HG03354 (cell line): ENCODE measurements around the gene NODAL.
A peak's percentile ranks its signal among the peaks of the same experiment; 100 is the strongest.
"Not testable (repeated sequence)": the region's sequence is repeated elsewhere in the genome, so short reads cannot be mapped to it uniquely, and the experiment has no call there.

Source experiments
- ATAC-seq: cut with Tn5 transposase; IDR thresholded peaks from one replicate; pipeline ENCODE4 v1.9.1; 2021; ENCODE audit warnings: mild to moderate bottlenecking; ENCODE audit not compliant: unreplicated experiment, poor library complexity, severe bottlenecking

Gene NODAL

DNA sequence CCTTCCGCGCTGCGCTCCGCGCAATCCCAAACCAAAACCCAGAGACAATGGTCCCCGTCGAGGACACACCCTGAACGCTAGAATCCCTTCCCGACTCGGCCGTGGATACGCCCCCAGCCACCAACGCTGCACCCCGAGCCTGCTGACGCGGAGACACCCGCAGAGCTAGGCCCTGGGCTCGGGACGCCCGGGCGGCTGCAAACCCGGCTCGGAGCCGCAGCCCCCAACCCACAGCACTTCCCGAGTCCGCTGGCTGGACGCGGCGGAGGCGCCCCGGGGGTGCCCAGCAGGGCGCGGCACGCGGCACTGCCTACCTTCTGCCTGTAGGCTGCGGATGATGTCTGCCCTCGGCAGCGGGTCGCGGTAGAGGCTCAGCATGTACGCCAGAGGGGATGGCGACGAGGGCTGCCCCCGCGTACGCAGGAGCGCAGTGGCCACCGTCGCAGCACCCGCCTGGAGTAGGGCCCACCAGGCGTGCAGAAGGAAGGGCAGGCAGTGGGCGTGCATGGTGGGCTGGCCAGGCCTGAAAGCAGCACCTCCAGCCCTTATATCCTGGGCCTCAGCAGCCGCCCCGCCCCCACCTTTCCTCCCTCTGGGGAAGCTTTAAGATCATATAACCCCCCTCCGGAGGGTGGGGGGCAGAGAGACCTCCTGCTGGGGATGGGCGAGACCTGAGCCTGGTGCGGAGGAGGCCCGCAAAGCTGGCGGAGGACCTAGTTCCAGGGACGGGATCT, at the start of gene NODAL:
NODAL (minus strand) TSS at position 521 of the 734 bp plus-strand sequence; CDS start at position 507, 14 bp downstream.
- ATAC-seq = no peak

- ATAC-seq = no peak
Observed at GRCh38 chr10:70490142-70490541, 48.7 kb upstream of the NODAL start.

GRCh38 chr10:70487824-70488223, 46.3 kb upstream of the NODAL start:
- no peak for ATAC-seq

DNA sequence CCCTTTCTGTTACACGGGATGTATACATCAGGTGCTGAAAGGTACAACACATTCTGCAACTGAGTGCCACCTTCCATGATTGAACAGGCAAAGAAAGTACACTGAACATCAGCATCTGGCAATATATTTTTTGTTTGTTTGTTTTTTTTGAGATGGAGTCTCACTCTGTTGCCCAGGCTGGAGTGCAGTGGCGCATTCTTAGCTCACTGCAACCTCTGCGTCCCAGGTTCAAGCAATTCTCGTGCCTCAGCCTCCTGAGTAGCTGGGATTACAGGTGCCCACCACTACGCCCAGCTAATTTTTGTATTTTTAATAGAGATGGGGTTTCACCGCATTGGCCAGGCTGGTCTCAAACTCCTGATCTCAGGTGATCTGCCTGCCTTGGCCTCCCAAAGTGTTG, 42.4 kb upstream of the NODAL start:
- ATAC-seq = not testable (repeated sequence)

DNA sequence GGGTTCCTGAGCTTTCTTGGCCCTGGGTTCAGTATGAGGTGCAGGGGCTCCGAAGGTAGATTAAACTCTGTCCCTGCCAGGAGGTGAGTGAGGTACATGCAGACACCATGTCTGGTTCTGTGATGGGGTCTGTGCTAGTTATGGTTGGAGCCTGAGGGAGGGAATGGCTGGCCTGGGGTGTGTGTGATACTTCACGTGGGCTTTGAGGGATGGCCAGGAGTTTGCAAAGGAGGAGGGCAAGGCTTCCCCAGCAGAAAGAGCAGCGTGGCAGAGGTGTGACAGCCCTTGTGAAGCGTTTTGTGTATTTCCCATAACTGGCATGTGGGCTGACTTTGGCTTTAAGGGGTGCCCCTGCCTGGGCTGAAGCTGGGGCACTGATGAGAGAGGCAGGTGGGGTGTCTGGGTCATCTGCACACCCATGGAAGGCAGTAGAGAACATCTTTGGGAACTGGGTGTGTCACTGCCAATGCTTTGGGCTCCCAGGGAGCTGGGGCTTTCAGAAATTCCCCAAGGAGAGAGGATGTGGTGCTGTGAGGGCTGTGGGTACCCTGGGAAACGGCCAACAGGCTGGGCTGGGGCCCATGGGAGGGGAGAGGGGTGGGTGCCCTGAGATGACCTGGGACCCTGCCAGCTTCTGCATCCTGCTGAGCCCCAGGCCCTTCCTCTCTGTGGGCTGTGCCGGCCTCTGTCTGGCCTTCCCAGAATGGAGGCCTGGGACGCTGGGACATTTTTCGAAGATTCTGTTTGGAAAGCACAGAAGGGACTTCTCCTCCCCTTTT, 41.7 kb upstream of the NODAL start:
- no peak for ATAC-seq

- no peak for ATAC-seq
Observed at GRCh38 chr10:70481831-70482530, 40.5 kb upstream of the NODAL start.

- no peak for ATAC-seq
Observed at GRCh38 chr10:70481105-70481504, 39.6 kb upstream of the NODAL start.

DNA sequence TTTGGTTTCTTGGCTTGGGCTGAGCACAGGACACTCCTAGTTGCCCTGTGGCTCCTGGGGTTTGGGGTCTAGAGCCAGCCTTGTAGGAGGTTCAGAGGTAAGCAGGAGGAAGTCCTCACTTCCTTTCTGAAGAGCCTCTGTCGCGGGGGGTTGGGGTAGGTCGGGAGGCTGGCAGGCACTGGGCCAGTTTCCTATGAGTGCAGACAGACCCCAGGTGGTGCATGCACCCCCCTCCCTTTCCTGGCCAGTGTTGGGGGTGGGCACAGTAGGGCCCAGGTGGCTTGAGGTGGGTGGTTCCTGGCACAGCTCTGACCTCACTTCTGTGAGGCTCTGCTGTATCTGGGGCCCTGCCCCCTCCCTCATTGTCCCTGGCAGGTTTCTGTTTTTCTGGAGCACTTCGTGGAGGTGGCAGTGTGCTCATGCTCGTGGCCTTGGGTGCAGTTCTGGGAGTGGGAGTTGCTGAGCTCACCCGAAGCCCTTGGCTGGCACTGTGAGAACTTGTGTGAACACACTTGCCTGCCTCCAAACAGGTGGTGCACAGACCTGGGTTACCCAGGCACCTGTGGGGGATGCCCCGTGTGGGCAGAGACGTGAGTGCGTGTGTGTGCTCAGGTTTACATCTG, 38.9 kb upstream of the NODAL start:
- peak; percentile 34 for ATAC-seq

- ATAC-seq = no peak
Observed at GRCh38 chr10:70479626-70480238, 38.3 kb upstream of the NODAL start.

DNA sequence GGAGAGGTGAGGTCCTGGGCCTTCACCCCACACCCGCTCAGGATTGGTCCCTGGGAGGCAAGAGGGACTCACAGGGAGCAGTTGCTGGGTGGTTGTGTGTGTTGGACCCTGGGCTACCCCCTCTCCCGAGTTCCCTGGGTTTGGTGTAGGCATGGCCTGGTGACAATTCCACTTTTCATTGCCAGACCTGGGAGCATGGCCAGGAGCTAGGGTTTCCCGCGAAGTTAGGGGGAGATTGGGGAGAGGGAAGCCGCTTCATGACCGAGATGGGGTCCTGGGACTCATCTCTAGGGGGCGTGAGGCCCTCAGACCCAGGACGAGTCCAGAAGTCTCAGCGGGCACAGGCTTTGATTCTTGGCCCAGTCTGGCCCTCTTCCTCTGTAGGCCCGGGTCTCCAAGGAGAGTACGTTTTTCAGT, 37.7 kb upstream of the NODAL start:
- ATAC-seq = no peak

GRCh38 chr10:70478191-70479164, 37.0 kb upstream of the NODAL start, which contains the start of gene PALD1:
Gene PALD1 (plus strand): TSS chr10:70478767. CDS start chr10:70525952, 47,185 bp downstream.
- ATAC-seq = no peak

DNA sequence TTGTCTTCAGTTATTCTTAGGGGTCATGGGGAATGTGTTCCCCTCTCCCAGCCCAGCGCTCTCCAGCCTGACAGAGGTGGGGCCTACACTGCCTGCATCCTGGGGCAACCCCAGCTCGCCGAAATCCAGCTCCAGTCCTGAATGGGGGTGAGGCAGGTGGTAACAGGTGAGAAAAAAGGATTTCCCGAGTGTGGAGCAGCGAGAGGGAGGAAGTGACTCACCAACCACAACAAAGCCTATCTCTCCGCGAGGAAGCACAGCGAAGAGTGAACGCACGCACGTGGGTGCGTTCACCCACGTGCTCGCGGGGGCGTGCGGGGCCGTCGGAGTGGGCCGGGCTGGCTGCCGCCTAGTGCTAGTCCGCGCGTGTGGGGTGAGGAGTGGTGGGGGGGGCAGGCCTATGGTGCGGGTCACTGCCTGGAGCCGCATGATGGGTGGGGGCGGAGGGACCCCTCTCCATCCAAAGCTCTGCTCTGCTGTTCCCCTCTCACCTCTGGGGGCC, 36.2 kb upstream of the NODAL start:
- ATAC-seq = no peak

- ATAC-seq = no peak
Observed at GRCh38 chr10:70476249-70477035, 35.0 kb upstream of the NODAL start.

- ATAC-seq = no peak
Observed at GRCh38 chr10:70475661-70476060, 34.2 kb upstream of the NODAL start.

- no peak for ATAC-seq
Observed at GRCh38 chr10:70474780-70475179, 33.3 kb upstream of the NODAL start.

DNA sequence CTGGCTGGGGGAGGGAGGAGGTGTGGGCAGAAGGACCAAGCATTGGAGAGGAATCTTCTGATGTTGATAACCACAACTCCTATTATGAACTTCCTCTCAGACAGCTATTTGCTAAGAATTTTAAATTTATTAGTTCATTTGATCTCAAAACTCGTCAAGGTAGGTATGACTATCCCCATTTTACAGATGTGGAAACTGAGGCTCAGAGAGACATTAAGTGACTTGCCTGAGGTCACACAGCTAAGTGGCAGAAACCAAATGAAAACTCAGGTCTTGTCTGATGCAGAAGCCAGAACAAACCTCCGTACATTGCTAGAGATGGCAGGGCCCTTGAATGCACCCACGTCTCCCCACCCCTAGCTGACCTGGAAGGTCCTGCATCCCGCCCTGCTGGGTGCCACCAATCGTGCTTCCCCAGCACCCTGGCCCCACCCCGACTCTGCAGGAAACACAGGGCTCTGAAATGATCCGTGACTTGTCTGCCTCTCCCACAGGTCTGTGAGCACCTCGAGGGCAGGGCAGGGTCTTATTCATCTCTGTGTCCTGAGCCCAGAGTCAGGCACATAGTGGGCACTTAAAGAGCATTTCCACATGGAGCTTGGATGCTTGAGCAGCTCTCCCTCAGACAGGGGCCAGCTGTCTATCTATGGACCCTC, 31.4 kb upstream of the NODAL start:
- ATAC-seq = no peak

DNA sequence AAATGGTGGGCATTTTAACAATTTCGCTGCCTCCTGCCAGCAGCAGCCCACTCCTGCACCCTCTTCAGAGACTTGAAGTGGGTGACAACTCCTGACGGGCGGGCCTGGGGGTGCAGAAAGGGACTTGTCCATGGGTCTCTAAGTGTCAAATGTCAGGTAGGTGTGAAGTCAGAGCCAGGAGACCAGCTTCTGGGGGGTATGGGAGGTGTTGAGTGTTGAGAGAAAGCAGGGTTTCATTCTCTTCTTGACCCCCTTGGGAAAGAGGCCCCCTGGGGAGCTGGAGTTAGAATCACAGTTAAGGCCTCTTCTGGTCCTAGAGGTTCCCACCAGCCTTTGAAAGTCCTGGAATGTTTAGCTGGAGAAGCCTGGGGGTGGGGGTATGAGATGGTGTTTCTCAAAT, 25.5 kb upstream of the NODAL start:
- ATAC-seq = no peak
